HL-60 (cell line): ENCODE results near the gene ASB5.

Source experiments
- DNase-seq, 2 experiments: peaks; one replicate each; pipeline ENCODE4 v3.0.0-alpha.2; 2010 to 2020; ENCODE audit warnings: low read depth in 1 of 2, low spot score in 1 of 2
- H3K27ac ChIP-seq: fragments of 250-450 bp; sonication (Bioruptor Pico); replicated peaks from 2 replicates; pipeline ENCODE4 v1.5.1; 2020; ENCODE audit warnings: mild to moderate bottlenecking, moderate library complexity
- H3K27me3 ChIP-seq: fragments of 250-450 bp; sonication (Bioruptor Pico); 2 replicates; pipeline ENCODE4 v1.5.1; 2021; ENCODE audit warnings: mild to moderate bottlenecking, moderate library complexity; ENCODE audit not compliant: insufficient read depth, poor library complexity, severe bottlenecking
- H3K4me3 ChIP-seq: replicated peaks from 2 replicates; pipeline ENCODE4 v1.5.1; 2011; ENCODE audit warnings: mild to moderate bottlenecking, control low read depth, low read length; ENCODE audit not compliant: insufficient read depth
- CTCF ChIP-seq: IDR thresholded peaks from one replicate; pipeline ENCODE4 v1.5.1; 2011; ENCODE audit warnings: low read length, control low read depth, inconsistent platforms; ENCODE audit not compliant: insufficient read depth
- GABPA ChIP-seq: IDR thresholded peaks from 2 replicates; pipeline ENCODE4 v1.6.1; 2012; ENCODE audit warnings: low read depth
- POLR2AphosphoS5 ChIP-seq: IDR thresholded peaks from 2 replicates; pipeline ENCODE4 v1.6.1; 2012; ENCODE audit warnings: low read depth
- REST ChIP-seq: IDR thresholded peaks from 2 replicates; pipeline ENCODE4 v1.6.1; 2012; ENCODE audit warnings: low read depth; ENCODE audit not compliant: insufficient replicate concordance
- SPI1 ChIP-seq: IDR thresholded peaks from 2 replicates; pipeline ENCODE4 v1.6.1; 2012; ENCODE audit warnings: low read depth, mild to moderate bottlenecking, borderline replicate concordance

The ASB5 gene

GRCh38 chr4:176292920-176293319 lies 23.9 kb upstream of the ASB5 start:
- DNase-seq: no peak
- H3K27ac ChIP-seq: no peak overlapping the region
- no peaks in the 10 kb centered on the region for H3K27me3 ChIP-seq
- TF ChIP-seq REST (no peak), CTCF (no peak), POLR2AphosphoS5 (no peak), SPI1 (no peak), GABPA (no peak)
- no peak overlapping the region for H3K4me3 ChIP-seq

DNA sequence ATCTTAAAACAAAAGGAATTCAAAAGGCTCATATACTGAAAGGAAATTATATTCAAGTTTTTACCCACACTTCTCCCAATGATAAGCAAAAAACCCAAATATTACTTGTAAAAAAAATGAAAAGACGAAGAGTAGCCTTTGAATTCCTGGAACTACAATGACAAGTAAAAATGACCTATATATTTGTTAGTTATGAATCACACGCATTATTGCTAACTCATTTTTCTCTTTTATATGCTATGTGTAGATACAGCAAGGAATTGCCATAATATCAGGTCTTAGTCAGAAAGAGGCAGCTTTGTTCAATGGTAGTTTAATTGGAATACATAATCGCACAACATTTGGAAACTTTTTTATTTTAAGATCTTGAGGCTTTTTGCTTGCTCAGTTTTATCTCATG lies 22.7 kb upstream of the ASB5 start:
- TF ChIP-seq GABPA (no peak), REST (no peak), POLR2AphosphoS5 (no peak)
- no peak for DNase-seq
- Histone ChIP-seq H3K27me3 (no peaks in the 10 kb centered on the region), H3K4me3 (no peak overlapping the region), H3K27ac (no peak overlapping the region)

DNA sequence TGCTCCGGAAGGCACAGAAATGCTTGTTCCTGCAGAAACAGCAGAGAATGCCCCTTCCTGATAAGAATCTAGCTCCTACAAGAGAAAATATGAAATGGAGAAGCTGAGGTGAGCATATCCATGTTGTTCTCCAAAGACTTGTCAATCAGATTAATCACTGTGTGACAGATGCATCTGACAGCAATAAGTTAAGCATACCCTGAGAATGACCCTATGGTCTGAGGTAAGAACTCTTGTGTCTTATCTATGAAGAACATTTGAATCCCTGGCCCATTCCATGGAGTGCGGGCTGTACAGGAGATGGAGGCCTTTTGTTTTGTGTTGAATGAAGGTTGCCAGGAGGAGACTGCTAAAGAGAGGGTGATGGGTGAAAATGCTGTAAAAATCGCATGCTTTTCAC lies 21.5 kb upstream of the ASB5 start:
- Histone ChIP-seq H3K27ac (no peak overlapping the region), H3K4me3 (no peak overlapping the region), H3K27me3 (no peaks in the 10 kb centered on the region)
- TF ChIP-seq SPI1: no peak
- no peak for TF ChIP-seq GABPA
- TF ChIP-seq REST: no peak
- TF ChIP-seq CTCF: no peak
- no peak for TF ChIP-seq POLR2AphosphoS5
- DNase-seq: no peak

DNA sequence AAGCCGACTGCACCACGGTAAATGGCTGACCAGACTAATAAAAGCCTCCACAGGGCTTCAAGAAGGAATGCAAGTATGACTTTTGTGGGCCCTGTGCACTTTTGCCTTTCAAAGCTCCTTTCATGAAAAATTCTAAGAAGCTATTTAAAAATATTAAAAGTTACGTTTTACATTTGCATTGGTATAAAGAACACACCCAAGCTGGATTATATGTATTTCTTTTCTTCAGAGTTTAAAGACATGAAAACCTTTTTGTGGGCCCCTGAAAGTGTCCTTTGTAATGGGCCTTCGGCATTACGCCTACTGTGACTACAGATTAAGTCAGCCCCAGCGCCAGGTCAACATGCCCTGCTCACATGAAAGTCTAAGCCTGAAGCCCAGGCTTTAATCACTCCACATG lies 20.5 kb upstream of the ASB5 start:
- Histone ChIP-seq H3K4me3 (no peak overlapping the region), H3K27ac (no peak overlapping the region), H3K27me3 (no peaks in the 10 kb centered on the region)
- no peak for TF ChIP-seq CTCF
- TF ChIP-seq REST: no peak
- TF ChIP-seq GABPA: no peak
- TF ChIP-seq SPI1: no peak
- TF ChIP-seq POLR2AphosphoS5: no peak
- DNase-seq: no peak
